ENCODE results near the gene GLI2. TPM values are rescaled to one million over a fixed set of nuclear protein-coding genes. Genes with fewer than 3 reads are reported as not detected.

GLI2 gene
- total RNA-seq, 3 donors from 2014 or later (not counting 1 experiment from before 2014, with no cell fraction given): not detected

- Histone ChIP-seq H3K36me3 (ENCODE audit: control insufficient read depth, insufficient read depth, low read length) (no peaks in the 10 kb centered on the region), H3K27me3 (ENCODE audit: control insufficient read depth, insufficient read depth, low read length) (no peaks in the 10 kb centered on the region), H3K9me3 (ENCODE audit: control insufficient read depth, insufficient read depth, low read length) (no peaks in the 10 kb centered on the region), H3K4me3 (ENCODE audit: low read length) (no peak overlapping the region), H3K4me1 (ENCODE audit: control insufficient read depth, insufficient read depth, low read length) (no peaks in the 10 kb centered on the region), H3K27ac (ENCODE audit: low read length) (no peak overlapping the region)
- H3K36me3 Mint-ChIP-seq: no peaks in the 10 kb centered on the region
- 83% methylated on average over 11 of the region's 11 CpGs for WGBS (ENCODE audit: insufficient coverage)
- intact Hi-C loops (cut with micrococcal nuclease): no loop called here
- no peak for TF ChIP-seq CTCF (IDR thresholded peaks at IDR 0.05)
- H3K27ac Mint-ChIP-seq: no peak overlapping the region
- H3K9me3 Mint-ChIP-seq: no peaks in the 10 kb centered on the region
- H3K4me1 Mint-ChIP-seq: no peaks in the 10 kb centered on the region
- no peak overlapping the region for H3K4me3 Mint-ChIP-seq
- ATAC-seq: no peak
- no peak for DNase-seq
- H3K27me3 Mint-ChIP-seq (ENCODE audit: low read depth in 2 of 2): peaks cover 2 to 3% of the 10 kb centered on the region in 2 donors
These were observed 14.1 kb downstream of the GLI2 start for GRCh38 chr2:120749506-120750431.

- Histone ChIP-seq H3K4me3 (ENCODE audit: low read length) (no peak overlapping the region), H3K27me3 (ENCODE audit: control insufficient read depth, insufficient read depth, low read length) (no peaks in the 10 kb centered on the region), H3K9me3 (ENCODE audit: control insufficient read depth, insufficient read depth, low read length) (no peaks in the 10 kb centered on the region), H3K27ac (ENCODE audit: low read length) (no peak overlapping the region), H3K4me1 (ENCODE audit: control insufficient read depth, insufficient read depth, low read length) (no peaks in the 10 kb centered on the region), H3K36me3 (ENCODE audit: control insufficient read depth, insufficient read depth, low read length) (no peaks in the 10 kb centered on the region)
- no peaks in the 10 kb centered on the region for H3K27me3 Mint-ChIP-seq (ENCODE audit: low read depth in 2 of 2)
- DNase-seq (no peak), ATAC-seq (peak in 1 of 3 donors; percentile 19)
- 86% methylated on average over 13 of the region's 13 CpGs for WGBS (ENCODE audit: insufficient coverage)
- H3K9me3 Mint-ChIP-seq: no peaks in the 10 kb centered on the region
- H3K4me3 Mint-ChIP-seq: no peak overlapping the region
- no peak overlapping the region for H3K27ac Mint-ChIP-seq
- intact Hi-C loops (cut with micrococcal nuclease): no loop called here
- H3K36me3 Mint-ChIP-seq: no peaks in the 10 kb centered on the region
- H3K4me1 Mint-ChIP-seq: no peaks in the 10 kb centered on the region
- no peak for TF ChIP-seq CTCF (IDR thresholded peaks at IDR 0.05)
These were observed 15.0 kb downstream of the GLI2 start for GRCh38 chr2:120750488-120751210.

GRCh38 chr2:120751553-120751952, 15.9 kb downstream of the GLI2 start:
- no peaks in the 10 kb centered on the region for H3K27me3 ChIP-seq (ENCODE audit: control insufficient read depth, insufficient read depth, low read length)
- H3K4me3 Mint-ChIP-seq: no peak overlapping the region
- ATAC-seq: no peak
- no peak for DNase-seq
- no peaks in the 10 kb centered on the region for H3K36me3 ChIP-seq (ENCODE audit: control insufficient read depth, insufficient read depth, low read length)
- TF ChIP-seq CTCF (IDR thresholded peaks at IDR 0.05): no peak
- peaks cover 0 to under 1% of the 10 kb centered on the region in 2 donors for H3K27me3 Mint-ChIP-seq (ENCODE audit: low read depth in 2 of 2)
- no peak overlapping the region for H3K4me3 ChIP-seq (ENCODE audit: low read length)
- no peak overlapping the region for H3K27ac Mint-ChIP-seq
- intact Hi-C loops (cut with micrococcal nuclease): no loop called here
- H3K27ac ChIP-seq (ENCODE audit: low read length): no peak overlapping the region
- H3K9me3 ChIP-seq (ENCODE audit: control insufficient read depth, insufficient read depth, low read length): no peaks in the 10 kb centered on the region
- 50% methylated on average over 1 of the region's 1 CpG for WGBS (ENCODE audit: insufficient coverage)
- H3K4me1 Mint-ChIP-seq: no peaks in the 10 kb centered on the region
- H3K9me3 Mint-ChIP-seq: no peaks in the 10 kb centered on the region
- no peaks in the 10 kb centered on the region for H3K4me1 ChIP-seq (ENCODE audit: control insufficient read depth, insufficient read depth, low read length)
- no peaks in the 10 kb centered on the region for H3K36me3 Mint-ChIP-seq

Data from natural killer cell (primary cell).